GM21526 (cell line): ENCODE data around the gene HMG20A.

Experiments used
- ATAC-seq: cut with Tn5 transposase; IDR thresholded peaks from one replicate; pipeline ENCODE4 v1.9.1; 2021; ENCODE audit warnings: moderate library complexity; ENCODE audit not compliant: unreplicated experiment, low FRiP score

HMG20A gene

GRCh38 chr15:77495838-77496596 lies 75.3 kb downstream of the HMG20A start:
- no peak for ATAC-seq

DNA sequence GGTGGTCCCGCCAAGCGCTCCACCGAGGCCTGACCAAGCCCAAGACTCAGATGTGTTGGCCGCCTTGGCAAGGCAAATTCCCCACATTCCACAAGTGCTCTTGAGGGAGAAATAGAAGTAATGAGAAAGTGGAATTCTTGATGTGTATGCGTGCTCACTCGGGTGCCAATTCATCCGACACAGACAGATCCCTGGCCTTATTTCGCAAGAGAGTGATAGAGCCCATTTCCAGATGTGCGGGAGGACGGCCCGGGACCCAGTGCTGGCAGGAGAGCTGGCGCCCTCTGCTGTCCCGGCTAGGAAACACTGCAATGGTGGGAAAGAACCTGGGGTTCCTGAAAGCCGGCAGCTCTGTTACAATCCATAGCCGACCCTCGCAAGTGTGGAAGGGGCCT lies 76.0 kb downstream of the HMG20A start:
- ATAC-seq, result no peak

GRCh38 chr15:77497110-77497737 lies 76.5 kb downstream of the HMG20A start:
- no peak for ATAC-seq

GRCh38 chr15:77497942-77498361 lies 77.3 kb downstream of the HMG20A start:
- no peak for ATAC-seq

- ATAC-seq, result no peak
These were observed 78.5 kb downstream of the HMG20A start for GRCh38 chr15:77499087-77499760.

DNA sequence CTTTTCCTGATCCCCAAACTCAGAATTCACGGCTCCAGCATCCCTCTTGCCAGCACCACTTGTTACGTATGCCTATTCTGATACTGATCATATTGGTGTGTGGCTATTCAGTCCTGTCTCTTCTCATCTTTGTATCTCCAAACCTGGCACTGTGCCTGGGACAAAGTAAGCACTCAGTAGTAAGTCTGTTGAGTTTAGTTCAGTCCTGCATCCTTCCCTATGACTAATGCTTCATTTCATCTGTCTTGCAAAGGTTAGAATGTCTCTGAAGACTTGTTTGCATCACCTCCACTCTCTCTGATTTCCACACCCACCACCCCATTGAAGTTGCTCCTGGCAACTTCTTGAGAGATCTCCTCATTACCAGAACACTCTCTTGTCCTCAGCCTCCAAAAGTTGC lies 80.3 kb downstream of the HMG20A start:
- ATAC-seq, result no peak

- no peak for ATAC-seq
These were observed 81.8 kb downstream of the HMG20A start for GRCh38 chr15:77502379-77503095.

GRCh38 chr15:77503240-77503639 lies 82.6 kb downstream of the HMG20A start:
- ATAC-seq, result no peak

GRCh38 chr15:77503764-77504163 lies 83.1 kb downstream of the HMG20A start:
- ATAC-seq, result no peak

- no peak for ATAC-seq
These were observed 83.6 kb downstream of the HMG20A start for GRCh38 chr15:77504306-77504705.

DNA sequence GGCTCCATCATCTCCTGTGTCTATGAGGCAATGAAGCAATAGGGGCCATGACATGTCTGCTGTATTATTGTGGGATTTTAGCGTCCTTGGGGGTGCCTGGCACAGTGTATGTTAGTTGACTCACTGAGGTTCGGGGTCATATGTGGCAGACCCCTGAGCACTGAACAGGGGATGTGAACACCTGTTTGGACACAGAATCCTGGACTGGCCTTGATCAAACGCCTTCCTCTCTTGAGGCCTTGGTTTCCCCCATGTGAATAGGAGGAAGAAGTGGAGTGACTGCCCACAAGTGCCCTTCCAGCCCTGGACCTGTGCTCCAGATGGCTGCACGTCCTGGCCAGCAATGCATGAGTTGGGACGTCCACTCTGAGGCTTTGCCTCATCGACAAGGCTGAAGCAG lies 84.2 kb downstream of the HMG20A start:
- no peak for ATAC-seq

- ATAC-seq, result no peak
These were observed 84.9 kb downstream of the HMG20A start for GRCh38 chr15:77505556-77505955.

DNA sequence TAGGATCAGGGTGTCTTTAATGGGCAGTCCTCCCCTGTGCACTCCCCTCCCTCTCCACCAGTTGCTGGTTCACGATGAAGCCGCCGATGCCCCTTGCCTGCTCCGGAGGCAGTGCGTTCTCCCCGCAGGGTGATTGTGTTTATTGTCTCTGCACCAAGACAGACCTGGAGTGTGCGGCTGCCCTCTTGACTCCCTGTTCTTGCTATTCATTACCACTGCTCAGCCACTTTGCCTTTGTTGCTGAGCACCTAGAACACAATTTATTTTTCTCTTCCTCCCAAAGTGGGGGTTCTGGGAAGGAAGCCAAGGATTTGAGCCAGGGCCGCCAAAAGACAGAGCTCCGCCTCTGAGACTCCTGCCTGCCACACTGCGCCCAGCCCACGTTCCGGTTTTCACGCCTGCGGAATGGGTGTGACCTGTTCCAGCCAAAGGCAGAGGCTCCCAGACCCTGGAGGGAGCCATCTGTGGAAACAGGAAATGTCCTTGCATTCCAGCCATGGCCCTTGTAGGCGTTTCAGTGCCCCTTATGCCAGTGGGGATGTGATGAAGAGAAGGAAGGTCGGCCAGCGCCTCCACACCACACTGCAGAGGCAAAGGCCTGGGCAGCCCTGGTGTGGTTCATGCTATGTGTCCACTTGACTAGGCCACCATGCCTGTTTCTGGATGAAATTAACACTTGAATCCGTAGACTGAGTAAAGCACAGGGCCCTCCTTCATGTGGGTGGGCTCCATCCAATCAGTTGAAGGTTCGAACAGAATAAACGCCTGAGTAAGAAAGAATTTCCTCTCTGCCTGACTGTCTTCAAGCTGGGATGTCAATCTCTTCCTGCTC lies 85.8 kb downstream of the HMG20A start:
- ATAC-seq, result no peak

DNA sequence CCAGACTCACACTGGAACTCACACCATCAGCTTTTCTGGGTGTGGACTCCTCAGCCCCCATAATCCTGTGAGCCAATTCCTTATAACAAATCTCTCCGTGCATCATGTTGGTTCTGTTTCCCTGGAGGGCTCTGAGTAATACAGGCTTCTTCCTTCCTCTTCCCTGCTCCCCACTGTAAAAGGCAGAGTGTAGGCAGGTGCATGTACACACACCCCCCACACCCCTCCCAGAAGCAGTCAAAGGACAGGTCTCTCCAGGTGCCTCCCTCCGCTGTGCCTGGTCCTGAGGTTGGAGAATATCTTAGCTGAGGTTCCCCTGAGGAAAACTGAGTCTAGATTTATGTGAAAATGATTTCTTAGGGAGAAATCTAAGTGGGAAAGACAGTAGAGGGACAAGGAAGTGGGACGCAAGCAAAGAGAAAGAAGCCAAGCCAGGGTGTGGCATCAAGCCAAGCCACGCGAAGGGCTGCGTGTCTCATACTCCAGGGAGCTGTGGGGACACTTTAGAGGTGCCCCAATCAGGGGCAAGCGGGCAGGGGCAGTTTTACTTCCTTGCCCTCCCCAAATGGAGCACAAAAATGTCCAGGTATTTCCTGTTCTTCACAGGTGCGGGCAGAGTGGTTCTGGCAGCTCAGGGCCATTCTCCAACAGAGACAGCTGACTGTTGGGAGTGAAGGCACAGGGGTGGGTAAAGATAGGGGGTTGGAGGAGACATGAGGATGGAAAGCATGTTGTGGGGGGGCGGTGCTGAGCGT lies 86.6 kb downstream of the HMG20A start:
- ATAC-seq, result no peak

DNA sequence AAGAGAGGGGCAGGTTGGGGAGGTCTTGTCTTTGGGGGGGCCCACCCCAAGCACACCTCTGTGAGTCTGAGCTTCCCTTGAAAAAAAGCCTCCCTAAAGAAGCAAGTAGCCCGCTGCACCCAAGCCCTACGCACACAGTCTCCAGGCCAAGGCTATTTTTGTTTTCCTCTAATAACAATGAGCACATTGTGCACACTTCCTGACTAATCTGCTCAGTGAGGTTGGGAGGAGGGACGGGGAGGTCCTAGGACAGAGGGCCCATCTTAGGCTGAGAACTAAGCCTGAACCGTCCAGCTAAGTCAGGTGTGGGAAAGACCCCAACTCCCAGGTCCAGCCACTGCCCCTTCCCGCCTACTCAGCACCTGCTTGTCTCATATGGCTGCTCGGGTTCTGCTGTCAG lies 87.2 kb downstream of the HMG20A start:
- no peak for ATAC-seq

- no peak for ATAC-seq
These were observed 88.0 kb downstream of the HMG20A start for GRCh38 chr15:77508541-77509243.

- ATAC-seq, result no peak
These were observed 89.7 kb downstream of the HMG20A start for GRCh38 chr15:77510066-77511057.

DNA sequence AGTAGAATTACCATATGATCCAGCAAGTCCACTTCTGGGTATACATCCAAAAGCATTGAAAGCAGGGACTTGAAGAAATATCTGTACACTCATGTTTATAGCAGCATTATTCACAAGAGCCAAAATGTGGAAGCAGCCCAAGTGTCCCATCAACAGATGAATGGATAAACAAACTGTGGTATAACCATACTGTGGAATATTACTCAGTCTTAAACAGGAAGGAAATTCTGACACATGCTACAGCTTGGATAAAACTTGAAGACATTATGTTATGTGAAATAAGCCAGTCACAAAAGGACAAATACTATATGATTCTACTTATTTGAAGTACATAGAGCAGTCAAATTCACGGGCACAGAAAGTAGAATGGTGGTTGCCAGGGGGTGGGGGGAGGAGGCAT lies 91.2 kb downstream of the HMG20A start:
- no peak for ATAC-seq
